Skeletal muscle cell (primary cell): Measurements from ENCODE around the gene PEPD.

Experiments
- DNase-seq: peaks from one replicate; pipeline ENCODE4 v3.0.0-alpha.2; 2010; ENCODE audit warnings: low read depth
- H3K4me3 ChIP-seq: 2 replicates; pipeline ENCODE4 v1.5.1; 2011; ENCODE audit warnings: low read depth, mild to moderate bottlenecking, control low read depth, low read length, moderate library complexity

Gene PEPD

DNA sequence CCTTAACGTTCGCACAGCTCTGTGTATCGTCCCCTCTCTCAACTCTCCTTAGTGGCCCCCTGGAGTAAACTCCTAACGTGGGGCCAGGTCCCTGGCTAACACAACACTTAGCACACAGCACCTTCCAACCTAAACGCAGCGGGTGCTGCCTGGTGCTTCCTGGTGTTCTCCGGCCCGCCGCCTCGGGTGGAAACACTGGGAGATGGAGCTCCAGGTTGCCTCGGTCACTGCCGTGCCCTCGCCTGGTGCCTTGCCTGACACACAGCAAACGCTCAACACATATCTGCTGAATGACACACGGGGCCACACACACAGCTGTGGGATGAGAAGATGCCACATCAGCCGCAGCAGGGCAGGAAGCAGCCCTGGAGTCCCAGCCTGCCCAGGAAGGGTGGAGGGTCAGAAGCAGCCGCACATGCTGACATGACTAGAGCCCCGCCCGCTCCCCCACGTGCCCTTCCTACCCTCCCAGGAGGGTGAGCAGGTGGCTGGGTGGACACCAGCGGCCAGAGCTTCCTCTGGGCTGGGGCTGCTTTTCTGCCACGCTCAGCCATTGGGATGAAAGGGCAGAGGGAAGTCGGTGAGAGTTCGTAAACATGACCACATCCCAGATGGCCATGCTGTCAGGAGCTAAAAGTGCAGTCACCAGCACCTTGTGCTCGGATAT is 6.6 kb downstream of the PEPD start:
- no peak overlapping the region for H3K4me3 ChIP-seq
- no peak for DNase-seq

DNA sequence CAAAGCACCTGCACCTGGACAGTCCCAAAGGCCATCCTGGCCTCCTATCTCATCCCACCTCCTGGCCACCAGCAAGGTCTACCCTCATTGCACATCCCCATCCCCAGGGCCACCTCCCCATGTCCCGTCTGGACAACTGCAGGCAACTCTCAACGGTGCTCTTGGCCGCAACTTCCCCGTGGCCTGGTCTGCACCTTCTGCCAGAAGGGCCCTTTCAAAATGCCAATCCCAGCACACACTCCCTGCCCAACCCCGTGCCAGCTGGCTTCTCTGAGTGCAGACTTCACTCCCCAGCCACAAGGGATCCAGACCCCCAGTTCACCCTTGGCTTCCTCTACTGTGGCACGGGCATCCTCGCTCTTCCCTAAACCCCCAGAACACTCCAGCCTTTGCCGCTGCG is 8.2 kb downstream of the PEPD start:
- DNase-seq: no peak
- H3K4me3 ChIP-seq: no peak overlapping the region

DNA sequence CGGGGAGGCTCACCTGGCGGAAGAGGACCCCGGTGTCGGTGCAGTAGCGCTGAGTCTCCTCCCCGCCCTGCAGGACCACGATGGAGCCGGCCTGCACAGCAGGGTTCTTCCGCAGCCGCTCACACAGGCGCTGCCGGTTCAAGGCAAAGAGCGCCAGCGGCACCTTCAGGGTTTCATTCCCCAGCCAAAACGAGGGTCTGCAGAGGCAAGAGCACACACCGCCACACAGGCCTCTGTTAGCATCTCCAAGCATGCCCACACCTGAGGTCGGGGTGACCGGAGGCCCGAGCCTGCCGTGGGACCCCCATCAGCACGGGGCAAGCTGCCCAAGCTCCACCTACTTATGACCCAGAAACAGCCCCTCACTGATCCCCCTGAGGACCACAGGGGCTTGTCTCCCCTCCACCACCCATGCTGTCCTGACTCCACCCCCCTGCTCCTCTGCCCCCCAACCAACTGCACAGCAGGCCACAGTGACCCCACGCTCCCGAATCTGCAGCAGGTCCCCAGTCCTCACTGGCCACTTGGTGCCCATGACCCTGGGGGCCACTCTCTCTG is 8.9 kb downstream of the PEPD start:
- no peak overlapping the region for H3K4me3 ChIP-seq
- DNase-seq: no peak

DNA sequence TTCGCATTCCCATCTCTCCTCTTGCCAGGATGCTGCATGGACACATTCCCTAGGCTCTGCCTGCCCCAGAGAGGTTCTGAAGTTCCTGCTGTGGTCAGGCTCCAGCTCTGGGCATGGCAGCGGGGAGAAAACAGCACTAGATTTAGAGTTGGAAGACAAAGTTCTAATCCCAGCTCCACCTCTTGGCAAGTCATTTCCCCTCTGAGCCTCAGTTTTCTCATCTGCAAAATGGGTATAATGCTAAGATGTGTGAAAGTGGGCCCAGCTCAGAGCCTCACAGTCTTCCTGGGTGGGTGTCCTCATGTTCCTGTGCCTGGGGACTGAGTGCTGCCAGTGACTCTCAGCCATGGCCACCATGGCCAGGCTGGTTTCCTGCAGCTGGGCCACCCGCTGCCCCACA is 9.6 kb downstream of the PEPD start:
- no peak for DNase-seq
- H3K4me3 ChIP-seq: no peak overlapping the region

DNA sequence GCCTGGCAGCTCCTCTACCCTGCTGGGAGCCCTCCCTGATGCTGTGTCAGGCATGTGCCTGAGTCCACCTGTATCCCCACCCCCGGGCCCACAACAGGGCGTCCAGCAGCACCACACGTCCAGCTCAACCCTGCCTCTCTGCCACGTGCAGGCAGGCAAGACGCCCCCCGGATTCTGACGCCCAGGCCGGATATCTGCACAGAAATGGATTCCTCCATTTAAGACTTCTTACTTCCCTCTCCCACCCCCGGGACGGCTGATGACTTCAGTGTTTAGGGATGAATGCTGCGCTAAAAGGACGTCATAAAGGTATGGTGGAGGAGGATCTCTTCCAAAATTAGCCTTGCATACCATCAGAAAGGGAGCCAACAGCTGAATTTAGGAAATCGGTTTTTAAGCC is 10.2 kb downstream of the PEPD start:
- no peak for DNase-seq
- H3K4me3 ChIP-seq: no peak overlapping the region

DNA sequence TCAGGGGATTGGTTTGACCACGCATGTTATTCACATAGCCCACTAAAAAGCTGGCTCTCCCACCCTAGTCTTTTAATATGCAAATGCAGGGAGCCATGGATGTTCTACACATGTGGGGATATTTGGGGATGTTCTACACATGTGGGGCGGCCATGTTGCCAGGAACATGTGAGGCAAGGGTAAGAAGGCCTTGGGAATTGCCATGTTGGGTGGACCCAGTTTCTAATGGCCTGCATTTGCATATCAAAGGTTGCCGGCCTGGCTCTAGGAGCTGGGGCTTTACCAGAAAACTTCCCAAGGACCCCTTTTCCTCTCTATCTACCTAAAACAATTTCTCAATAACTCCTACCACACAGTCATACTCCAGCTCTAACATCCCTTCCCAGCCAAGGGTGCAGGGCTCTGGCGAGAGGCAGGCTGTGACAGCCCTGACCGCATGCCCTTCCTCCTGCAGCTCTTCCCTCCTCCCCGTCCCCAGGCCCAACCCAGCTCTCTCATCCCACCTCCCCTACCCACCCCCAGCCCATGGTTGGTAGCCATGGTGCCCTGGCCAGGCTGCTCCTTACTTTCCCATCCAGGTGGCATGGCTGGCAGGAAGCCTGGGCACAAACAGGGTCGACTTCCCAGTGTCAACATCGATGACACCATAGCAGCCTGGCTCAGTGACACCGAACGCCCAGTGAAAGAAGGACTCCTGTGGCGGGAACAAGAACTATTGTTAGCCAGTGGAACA is 11.0 kb downstream of the PEPD start:
- no peak overlapping the region for H3K4me3 ChIP-seq
- DNase-seq: no peak

DNA sequence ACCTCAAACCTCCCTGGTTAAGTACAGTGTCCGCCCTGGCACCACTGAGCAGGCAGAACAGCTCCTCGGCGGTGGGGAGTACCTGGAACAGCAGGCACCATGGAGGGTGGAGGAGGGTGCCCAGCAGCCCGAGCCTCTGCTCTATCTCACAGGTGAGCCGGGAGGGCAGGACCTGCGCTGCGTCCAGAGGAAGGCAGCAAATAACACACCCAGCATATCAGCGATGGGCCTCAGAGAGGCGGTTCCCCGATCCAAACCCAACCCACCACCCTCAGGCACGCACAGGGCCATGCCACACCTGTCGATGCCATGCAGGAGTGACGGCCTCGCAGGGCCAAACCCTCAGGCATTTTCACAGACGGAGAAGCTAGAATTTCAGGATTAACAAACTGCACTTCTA is 11.8 kb downstream of the PEPD start:
- DNase-seq: no peak
- H3K4me3 ChIP-seq: no peak overlapping the region

DNA sequence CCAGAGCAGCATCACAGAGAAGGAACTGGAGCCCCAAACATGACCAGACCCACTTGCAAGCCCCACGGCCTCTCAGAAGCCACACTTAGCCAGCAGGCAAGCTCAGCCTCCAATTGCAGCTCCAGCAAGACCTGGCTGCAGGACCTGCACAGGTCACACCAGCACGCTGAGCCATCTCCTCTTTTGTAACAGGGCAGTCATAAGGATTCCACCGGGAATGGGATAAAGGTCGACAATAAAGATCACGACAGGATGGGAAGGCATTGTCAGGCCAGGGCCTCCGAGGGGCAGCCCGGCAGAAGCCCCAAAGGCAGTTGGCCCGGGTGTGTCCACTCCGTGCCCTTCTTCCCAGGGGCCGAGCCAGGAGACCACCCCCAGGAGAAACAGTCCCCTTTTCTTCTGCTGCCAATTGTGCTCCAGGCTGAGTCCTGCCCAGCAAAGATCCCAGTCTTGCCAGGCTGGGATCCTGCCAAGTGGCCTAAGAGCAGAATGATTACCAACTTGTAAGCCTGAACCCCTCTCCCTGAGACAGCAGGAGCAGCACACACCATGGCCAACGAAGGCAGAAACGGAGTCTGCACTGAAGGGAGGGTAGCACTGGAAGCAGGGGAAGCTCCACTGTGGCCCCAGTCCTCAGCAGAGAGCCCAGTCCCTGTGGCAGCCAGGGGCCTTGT is 12.5 kb downstream of the PEPD start:
- no peak overlapping the region for H3K4me3 ChIP-seq
- no peak for DNase-seq

DNA sequence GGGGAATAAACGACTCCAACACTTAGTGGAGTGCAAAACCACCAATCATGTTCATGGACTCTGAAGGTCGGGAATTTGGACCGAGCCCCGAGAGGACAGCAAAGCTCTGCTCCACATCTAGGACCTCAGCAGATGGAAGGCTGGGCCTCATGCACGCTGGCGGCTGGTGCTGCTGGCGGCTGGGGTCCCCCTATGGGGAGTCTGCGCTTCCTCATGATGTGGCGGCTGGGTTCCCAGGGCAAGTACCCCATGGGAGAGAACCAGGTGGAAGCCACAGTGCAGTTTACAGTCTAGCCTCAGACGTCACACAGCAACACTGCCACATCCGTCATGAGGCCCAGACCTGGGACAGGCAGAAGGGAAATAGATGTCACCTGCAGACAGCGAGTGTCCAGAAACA is 13.2 kb downstream of the PEPD start:
- DNase-seq: no peak
- H3K4me3 ChIP-seq: no peak overlapping the region

DNA sequence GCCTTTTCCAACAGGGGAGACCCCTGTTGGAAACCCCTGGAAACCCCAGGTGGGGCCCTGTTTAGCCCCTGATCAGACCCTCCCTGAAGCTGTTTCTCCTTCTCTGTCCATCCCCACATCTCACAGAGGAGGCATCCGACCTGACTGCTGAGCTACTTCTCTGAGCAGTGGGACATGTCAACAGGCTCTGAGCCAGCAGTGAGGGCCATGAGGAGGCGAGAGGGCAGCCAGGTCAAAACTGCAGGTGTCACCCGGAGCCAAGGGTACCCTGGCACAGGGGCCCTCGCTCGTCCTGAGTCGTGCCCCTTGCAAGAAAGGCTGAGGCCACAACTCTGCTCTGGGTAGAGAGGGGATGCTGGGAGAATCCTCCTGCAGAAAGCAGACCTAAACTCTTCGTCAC is 13.6 kb downstream of the PEPD start:
- no peak overlapping the region for H3K4me3 ChIP-seq
- no peak for DNase-seq

DNA sequence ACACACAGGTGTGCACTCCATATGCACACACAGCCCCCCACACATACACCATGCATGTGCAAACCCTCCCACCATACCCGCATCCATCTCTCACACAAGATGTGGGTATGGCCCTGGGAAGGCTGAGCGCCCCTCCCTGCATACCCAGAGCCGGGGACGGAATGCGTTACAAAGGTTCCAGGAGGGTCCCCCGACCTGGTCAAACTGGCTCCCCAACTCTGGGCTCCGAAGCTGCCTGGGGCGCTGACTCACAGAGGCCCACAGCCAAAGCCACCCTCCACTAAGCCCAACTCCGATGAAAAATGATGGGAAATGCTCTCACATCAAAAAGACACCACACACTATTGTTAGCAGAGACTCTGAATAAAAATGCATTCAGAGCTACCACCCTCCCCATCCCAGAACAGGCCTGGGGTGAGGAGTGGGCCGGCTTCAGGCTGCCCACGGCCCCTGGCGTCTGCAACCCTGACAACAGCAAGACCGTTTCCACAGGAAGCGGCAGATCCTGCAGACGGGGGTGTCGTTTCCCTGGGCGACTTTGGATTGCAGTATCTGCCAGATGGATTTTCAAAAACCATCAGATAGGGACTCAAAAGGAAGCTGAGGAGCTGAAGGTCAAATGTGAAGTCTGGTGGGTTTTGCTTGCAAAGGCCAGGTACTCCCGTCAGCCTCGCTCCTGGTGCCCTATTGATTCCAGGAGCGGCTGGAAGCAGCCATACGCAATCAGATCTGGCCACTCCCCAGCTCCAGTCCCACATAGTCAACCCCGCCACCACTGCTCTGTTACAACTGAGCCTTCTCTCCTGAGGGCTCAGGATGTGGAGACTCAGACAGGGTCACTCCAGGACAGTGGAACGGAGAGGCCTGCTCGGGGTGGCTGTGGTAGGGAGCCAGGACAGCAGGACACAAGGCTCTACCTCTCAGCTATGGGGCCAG is 14.3 kb downstream of the PEPD start:
- DNase-seq: no peak

DNA sequence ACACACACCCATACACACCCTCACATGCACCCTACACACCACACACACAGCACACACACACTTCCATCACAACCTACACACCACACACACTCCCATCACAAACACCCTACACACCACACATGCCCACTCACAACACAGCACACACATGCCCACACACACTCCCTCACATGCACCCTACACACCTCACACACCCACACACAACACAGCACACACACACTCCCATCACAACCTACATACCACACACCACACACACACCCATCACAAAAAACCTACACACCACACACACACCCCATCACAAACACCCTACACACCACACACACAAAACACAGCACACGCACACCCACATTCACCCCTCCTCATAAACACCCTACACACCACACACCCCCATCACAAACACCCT is 15.1 kb downstream of the PEPD start:
- H3K4me3 ChIP-seq: no peak overlapping the region
- no peak for DNase-seq

More for the DNA sequence above, 14.3 kb downstream of the PEPD start:
- no peak overlapping the region for H3K4me3 ChIP-seq

DNA sequence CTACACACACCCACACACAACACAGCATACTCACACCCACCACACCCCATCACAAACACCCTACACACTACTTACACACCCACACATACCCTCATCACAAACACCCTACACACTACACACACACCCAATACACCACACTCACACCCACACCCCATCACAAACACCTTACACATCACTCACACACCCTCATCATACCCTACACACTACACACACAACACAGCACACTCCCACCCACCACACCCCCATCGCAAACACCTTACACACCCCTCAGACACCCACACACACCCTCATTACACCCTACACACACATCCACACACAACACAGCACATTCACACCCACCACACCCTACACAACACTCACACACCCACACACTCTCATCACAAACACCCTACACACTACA is 15.8 kb downstream of the PEPD start:
- no peak overlapping the region for H3K4me3 ChIP-seq
- no peak for DNase-seq

DNA sequence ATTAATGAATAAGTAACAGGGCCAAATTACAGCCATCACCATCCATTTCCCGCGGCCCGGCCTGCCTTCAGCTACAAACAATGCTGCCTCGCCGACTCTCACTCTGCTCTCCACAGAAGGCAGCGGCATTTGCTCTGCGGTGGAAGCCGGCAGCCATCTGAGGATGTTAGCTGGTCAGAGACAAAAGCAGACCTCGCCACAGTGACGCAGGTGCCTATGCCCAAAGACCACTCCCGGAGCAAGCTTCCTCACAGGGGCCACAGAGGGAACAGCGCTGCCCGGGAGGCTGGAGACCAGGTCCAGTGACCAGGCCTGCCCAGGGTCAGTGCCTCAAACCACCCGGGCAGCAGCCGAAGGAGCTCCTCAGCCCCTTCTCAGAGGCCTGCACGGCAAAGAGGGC is 16.4 kb downstream of the PEPD start:
- no peak overlapping the region for H3K4me3 ChIP-seq
- no peak for DNase-seq

DNA sequence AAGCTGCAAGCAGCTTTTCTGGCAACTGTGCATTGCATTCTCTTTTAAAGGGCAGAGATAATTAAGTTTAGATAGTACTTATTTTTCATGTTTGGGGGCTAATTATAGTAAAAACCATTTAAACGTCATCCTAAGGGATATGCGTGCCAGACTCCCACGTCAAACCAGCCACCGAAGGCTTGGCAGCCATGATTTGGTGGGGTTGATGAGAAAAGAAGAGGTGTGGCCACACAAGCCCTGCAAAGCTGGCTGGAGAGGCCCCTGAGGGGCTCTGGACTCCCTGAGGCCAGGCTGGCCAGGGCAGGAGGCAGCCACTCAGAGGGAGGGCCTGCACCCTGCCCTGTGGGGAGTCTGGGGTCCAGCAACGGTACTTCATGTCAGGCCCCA is 17.5 kb downstream of the PEPD start:
- DNase-seq: no peak
- H3K4me3 ChIP-seq: no peak overlapping the region

DNA sequence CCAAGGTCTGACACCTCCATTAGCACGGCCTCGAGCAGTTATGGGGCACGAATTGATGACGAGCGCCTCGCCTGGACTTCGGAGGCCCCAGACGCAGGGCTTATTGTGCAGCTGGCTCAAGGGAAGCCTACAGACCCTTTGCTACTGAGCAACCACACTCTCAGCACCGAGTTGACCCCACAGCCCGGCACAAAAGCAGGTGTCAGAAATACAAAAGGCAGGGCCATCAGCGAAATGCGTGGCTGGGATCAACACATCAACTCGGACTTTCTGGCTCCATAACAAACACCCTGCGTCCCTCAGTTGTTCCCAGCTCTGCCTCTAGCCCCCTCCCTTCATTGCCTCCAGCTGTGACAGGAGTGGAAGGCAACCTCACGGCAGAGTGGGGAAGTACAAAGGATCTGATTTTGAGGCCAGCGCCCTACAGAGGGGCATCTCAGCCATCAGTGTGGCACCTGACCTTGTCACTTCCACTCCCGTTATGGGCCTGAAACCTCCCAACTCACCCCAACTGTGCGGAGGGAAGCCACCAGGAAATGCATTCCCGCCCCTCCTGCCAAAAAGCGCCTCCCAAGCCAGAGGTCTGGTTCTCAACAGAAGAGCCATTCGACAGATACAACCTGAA is 18.0 kb downstream of the PEPD start:
- no peak overlapping the region for H3K4me3 ChIP-seq
- no peak for DNase-seq

DNA sequence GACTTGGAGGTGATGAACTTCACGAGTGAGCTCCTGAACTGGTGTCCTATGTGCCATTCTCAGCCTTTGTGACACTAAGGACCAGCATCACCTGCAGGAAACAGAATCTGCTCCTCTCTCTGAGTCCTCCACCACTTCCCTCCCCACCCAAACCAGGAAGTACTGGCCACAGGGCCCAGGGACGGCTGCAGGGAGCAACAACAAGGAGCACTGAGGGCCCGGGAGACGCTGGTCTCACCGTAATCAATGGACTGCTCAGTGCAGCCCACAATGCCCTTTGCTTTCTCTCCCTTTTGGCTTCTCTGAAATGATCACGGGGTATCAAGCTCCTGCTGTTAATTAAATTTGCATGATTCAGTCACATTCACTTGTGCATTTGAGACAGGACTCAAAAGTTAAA is 18.6 kb downstream of the PEPD start:
- H3K4me3 ChIP-seq: no peak overlapping the region
- no peak for DNase-seq

DNA sequence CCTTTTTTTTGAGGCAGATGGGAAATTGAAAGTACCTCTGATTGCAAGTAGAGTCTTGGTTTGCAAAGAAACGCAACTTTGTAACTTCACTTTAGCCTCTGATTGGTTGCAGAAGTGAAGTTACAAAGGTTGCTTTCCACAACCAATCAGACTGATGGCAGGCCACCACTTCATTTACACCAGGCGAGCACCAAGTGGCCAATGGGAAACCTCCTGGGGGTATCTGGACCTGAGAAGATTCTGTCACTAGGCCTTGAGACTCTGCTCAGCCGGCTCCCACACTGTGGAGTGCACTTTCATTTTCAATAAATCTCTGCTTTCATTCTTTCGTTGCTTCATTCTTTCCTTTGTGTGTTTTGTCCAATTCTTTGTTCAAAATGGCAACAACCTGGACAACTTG is 19.1 kb downstream of the PEPD start:
- no peak overlapping the region for H3K4me3 ChIP-seq
- no peak for DNase-seq

DNA sequence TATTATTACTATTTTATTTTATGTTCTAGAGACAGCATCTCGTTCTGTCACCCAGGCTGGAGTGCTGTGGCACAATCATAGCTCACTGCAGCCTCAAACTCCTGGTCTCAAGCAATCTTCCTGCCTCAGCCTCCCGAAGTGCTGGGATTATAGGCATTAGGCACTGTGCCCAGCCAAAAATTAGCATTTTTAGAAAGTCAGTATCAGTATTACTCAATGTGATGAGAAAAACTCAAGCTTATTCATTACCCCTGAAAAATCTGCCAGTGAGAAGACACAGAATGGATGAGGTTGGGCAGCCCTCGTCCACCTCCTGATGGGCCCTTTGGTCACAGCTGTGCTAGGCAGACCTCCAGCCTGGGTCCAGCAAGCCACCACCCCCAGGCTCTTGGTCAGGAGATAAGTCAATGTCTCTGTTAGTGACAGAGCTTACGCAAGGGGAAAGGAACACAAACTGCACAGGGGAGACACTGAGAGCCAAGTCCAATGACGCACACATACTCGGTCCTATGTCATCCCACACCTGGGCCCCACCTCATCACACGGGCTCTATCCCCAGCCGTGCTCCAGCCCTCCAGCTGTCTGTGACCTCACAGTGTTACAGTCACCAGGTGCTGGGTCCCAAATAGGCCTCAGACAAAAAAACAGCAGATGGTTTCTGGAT is 19.8 kb downstream of the PEPD start:
- DNase-seq: no peak
- H3K4me3 ChIP-seq: no peak overlapping the region
